ENCODE data around the gene RAD51B.

The RAD51B gene

GRCh38 chr14:68192935-68193334 lies 373.4 kb downstream of the RAD51B start:
- H3K4me3 ChIP-seq (ENCODE audit: control insufficient read depth, low read depth, low read length) = no peak overlapping the region
- no peak for DNase-seq (ENCODE audit: low read depth)
- TF ChIP-seq, protein P1, sequence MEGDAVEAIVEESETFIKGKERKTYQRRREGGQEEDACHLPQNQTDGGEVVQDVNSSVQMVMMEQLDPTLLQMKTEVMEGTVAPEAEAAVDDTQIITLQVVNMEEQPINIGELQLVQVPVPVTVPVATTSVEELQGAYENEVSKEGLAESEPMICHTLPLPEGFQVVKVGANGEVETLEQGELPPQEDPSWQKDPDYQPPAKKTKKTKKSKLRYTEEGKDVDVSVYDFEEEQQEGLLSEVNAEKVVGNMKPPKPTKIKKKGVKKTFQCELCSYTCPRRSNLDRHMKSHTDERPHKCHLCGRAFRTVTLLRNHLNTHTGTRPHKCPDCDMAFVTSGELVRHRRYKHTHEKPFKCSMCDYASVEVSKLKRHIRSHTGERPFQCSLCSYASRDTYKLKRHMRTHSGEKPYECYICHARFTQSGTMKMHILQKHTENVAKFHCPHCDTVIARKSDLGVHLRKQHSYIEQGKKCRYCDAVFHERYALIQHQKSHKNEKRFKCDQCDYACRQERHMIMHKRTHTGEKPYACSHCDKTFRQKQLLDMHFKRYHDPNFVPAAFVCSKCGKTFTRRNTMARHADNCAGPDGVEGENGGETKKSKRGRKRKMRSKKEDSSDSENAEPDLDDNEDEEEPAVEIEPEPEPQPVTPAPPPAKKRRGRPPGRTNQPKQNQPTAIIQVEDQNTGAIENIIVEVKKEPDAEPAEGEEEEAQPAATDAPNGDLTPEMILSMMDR (conservative IDR thresholded peaks at IDR 0.05; ENCODE audit: control insufficient read depth, insufficient read depth, low read depth, low read length) = no peak

- TF ChIP-seq, protein P1 (conservative IDR thresholded peaks at IDR 0.05; ENCODE audit: control insufficient read depth, insufficient read depth, low read depth, low read length) = no peak
- no peak overlapping the region for H3K4me3 ChIP-seq (ENCODE audit: control insufficient read depth, low read depth, low read length)
- no peak for DNase-seq (ENCODE audit: low read depth)
Measured at GRCh38 chr14:68193970-68194681, 374.5 kb downstream of the RAD51B start.

DNA sequence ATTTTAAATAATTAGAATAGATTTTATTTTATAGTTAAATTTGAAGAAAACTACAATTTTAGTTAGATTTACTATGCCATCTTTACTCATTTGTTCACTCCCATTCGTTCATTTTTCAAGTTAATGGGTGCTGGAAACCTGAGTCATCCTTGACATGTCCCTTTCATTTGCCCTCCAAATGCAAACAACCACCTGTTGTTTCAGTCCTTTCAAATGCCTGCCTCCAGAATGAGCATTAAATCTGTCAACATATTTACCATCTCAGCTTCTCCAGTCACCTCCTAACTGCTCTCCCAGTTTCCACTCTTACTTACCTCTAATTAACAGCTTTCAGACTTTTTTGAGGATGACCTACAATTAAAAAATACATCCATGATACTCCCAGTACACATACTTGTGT lies 375.5 kb downstream of the RAD51B start:
- no peak overlapping the region for H3K4me3 ChIP-seq (ENCODE audit: control insufficient read depth, low read depth, low read length)
- no peak for DNase-seq (ENCODE audit: low read depth)
- TF ChIP-seq, protein P1 (conservative IDR thresholded peaks at IDR 0.05; ENCODE audit: control insufficient read depth, insufficient read depth, low read depth, low read length) = no peak

DNA sequence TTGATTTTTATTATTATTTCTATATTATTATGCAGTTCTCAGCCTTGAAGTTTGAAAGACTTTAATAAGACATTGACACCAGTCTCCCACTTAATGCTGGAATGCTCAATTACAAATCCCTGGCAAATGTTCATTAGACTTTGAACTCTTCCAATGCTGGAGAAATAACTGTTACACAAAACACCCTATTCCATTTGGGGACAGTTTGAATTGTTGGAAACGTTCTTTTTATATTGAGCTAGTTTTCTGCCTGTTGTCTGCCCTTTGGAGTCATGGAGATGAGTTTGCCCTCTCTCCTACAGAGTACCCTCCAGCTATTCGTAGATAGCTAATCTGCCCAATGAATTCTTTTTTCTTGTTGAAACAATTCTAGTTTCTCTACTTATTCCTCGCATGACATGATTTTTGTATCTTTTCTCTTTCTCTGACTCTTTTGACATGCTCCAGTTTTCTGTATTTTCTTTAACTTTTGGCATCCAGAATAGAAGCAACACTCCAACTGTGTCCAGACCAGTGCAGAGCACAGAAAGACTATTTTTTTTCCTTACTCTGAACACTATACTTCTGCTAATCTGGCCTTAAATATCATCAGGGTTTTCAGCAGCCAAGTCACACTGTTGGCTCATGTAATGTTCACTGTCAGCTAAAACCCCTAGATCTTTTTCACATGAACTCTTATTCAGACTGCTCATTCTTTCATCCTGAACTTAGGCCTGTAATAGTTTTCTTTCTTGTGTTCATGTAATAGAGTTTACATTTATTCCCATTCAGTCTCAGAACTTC lies 379.3 kb downstream of the RAD51B start:
- no peak for DNase-seq (ENCODE audit: low read depth)
- H3K4me3 ChIP-seq (ENCODE audit: control insufficient read depth, low read depth, low read length) = no peak overlapping the region
- TF ChIP-seq, protein P1 (conservative IDR thresholded peaks at IDR 0.05; ENCODE audit: control insufficient read depth, insufficient read depth, low read depth, low read length) = no peak

DNA sequence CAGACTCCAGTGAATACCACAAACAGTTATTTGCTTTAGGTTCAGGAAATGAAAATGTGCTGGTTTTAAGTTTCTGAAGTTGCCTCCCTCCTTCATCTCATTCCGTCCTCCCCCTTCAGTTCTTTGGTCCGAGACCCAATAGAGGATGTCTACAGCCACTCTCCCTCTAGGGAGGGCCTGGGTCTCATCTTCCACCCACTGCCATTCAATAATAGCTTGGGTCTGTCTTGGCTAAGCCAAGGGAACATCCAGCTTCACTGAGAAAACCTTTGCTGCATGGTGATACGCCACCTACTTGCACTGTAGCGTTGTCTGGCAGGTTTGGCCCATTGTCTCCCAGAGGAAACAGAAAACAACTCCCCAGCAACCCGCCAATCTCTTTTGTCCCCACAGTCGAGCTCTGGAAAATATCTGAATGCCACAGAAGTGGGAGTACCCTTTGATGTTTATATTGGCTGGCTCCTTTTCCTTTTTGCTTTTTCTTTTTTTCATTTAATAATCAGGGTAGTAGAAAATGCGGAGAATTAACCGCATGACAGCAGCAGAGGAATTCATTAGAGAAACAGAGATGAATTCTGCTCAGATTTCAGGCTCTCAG lies 380.1 kb downstream of the RAD51B start:
- TF ChIP-seq, protein P1 (conservative IDR thresholded peaks at IDR 0.05; ENCODE audit: control insufficient read depth, insufficient read depth, low read depth, low read length) = peak; percentile 8
- peak; percentile 23 for DNase-seq (ENCODE audit: low read depth)
- no peak overlapping the region for H3K4me3 ChIP-seq (ENCODE audit: control insufficient read depth, low read depth, low read length)

DNA sequence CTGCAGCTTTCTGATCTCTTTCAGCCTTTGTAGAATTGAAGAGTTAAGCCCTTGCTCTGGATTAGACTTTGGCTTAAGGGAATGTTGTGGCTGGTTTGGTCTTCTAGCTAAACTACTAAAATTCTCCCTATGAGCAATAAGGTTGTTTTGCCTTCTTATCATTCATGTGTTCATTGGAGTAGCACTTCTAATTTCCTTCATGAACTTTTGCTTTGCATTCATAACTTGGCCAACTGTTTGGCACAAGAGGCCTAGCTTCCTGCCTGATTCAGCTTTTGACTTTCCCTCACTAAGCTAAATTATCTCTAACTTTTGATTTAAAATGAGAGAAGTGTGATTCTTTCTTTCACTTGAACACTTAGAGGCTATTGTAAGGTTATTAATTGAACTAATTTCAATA lies 384.3 kb downstream of the RAD51B start:
- TF ChIP-seq, protein P1 (conservative IDR thresholded peaks at IDR 0.05; ENCODE audit: control insufficient read depth, insufficient read depth, low read depth, low read length) = no peak
- H3K4me3 ChIP-seq (ENCODE audit: control insufficient read depth, low read depth, low read length) = no peak overlapping the region
- DNase-seq (ENCODE audit: low read depth) = no peak

Measured in fibroblast of mammary gland (primary cell).